BLaER1 (cell line): ENCODE data around the gene FREM2.

Experiments
- H3K27ac ChIP-seq: shearing (Covaris generic); formaldehyde crosslinking; 2 replicates; pipeline ENCODE4 v1.8.1; 2022
- H3K27me3 ChIP-seq: shearing (Covaris generic); formaldehyde crosslinking; 2 replicates; pipeline ENCODE4 v1.8.1; 2022
- H3K36me3 ChIP-seq: shearing (Covaris generic); formaldehyde crosslinking; 2 replicates; pipeline ENCODE4 v1.8.1; 2022
- H3K4me1 ChIP-seq: shearing (Covaris generic); formaldehyde crosslinking; 2 replicates; pipeline ENCODE4 v1.8.1; 2022
- H3K4me2 ChIP-seq: shearing (Covaris generic); formaldehyde crosslinking; 2 replicates; pipeline ENCODE4 v1.8.1; 2022
- H3K4me3 ChIP-seq: shearing (Covaris generic); formaldehyde crosslinking; 2 replicates; pipeline ENCODE4 v1.8.1; 2022
- H3K9ac ChIP-seq: shearing (Covaris generic); formaldehyde crosslinking; 2 replicates; pipeline ENCODE4 v1.8.1; 2022
- H3K9me3 ChIP-seq: shearing (Covaris generic); formaldehyde crosslinking; 2 replicates; pipeline ENCODE4 v1.8.1; 2022
- H4K20me1 ChIP-seq: shearing (Covaris generic); formaldehyde crosslinking; 2 replicates; pipeline ENCODE4 v1.8.1; 2022
- Cebpa-rat ChIP-seq: shearing (Covaris generic); IDR thresholded peaks from 2 replicates; pipeline ENCODE4 v1.8.1; 2022

FREM2 gene

DNA sequence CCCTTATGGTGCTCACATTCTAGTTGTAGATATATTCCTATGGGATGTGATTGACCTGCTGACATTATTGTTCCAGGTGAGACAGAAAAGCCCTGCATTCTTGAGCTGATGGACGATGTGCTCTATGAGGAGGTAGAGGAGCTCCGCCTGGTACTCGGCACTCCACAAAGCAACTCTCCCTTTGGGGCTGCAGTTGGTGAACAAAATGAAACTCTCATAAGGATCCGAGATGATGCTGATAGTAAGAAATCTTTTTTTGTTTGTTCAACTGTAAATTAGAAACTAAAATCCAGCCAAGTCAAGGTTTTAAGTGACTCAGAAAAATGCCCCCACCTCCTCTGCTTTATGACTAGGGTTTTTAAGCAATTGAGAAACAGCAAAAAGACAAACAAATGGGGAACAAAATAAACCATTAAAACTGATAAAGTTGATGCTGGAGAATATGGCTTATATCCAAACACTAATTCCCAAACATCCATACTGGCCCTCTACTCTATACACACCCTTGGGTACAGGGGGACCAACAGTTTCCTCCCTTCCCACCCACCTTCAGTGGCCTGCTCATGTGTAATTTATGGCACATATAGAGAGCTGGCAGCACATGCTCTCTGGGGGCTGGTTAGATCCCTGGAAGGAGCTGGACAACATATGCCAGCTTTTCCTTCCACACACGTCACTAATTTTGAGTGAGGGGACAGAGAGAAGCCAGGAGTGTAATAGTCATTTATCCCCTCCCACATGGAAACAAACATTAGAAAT is 164.2 kb downstream of the FREM2 start:
- Histone ChIP-seq H4K20me1 (no peaks in the 10 kb centered on the region), H3K9me3 (no peaks in the 10 kb centered on the region), H3K36me3 (no peaks in the 10 kb centered on the region), H3K4me2 (no peak overlapping the region), H3K4me1 (no peaks in the 10 kb centered on the region), H3K27me3 (no peaks in the 10 kb centered on the region), H3K4me3 (no peak overlapping the region), H3K9ac (no peak overlapping the region), H3K27ac (no peak overlapping the region)
- TF ChIP-seq Cebpa-rat = no peak

DNA sequence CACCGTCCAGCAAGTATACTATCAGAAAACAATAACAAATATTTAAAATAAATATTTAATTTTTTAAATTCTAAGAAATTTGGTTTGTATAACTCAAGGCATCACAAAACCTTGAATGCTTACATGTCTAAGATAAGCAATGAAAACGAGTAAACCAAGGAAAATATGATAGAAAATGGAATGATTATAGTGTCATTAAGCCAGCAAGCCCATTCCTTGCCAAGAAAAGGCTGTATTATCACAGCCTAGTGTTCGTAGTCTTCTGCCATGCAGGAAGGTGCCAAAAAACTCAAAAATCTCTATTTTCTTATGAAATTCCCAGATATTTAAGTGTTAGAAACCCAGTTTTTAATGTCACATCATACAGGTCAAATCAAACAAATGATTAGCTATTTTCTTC is 167.3 kb downstream of the FREM2 start:
- H3K9ac ChIP-seq = no peak overlapping the region
- no peak for TF ChIP-seq Cebpa-rat
- H3K27me3 ChIP-seq = no peaks in the 10 kb centered on the region
- no peaks in the 10 kb centered on the region for H3K36me3 ChIP-seq
- no peaks in the 10 kb centered on the region for H3K9me3 ChIP-seq
- no peak overlapping the region for H3K4me3 ChIP-seq
- no peaks in the 10 kb centered on the region for H4K20me1 ChIP-seq
- H3K27ac ChIP-seq = no peak overlapping the region
- no peaks in the 10 kb centered on the region for H3K4me1 ChIP-seq
- H3K4me2 ChIP-seq = no peak overlapping the region

DNA sequence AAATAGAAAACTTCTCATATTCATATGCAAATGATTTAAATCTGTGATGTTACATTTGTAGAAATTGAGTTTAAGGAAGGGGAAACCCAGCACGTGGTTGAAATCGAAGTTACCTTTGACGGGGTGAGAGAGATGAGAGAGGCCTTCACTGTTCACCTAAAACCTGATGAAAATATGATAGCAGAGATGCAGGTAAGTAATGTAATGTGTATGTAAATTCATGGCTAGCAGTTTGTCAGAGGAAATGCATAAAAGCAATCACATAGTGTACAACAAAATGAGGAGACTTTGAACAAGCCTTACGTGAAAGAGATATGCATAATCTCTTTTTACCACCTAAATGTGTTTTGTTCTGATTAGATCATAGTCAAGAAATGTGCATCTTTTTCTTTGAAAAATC is 169.2 kb downstream of the FREM2 start:
- H3K27me3 ChIP-seq = no peaks in the 10 kb centered on the region
- no peak for TF ChIP-seq Cebpa-rat

DNA sequence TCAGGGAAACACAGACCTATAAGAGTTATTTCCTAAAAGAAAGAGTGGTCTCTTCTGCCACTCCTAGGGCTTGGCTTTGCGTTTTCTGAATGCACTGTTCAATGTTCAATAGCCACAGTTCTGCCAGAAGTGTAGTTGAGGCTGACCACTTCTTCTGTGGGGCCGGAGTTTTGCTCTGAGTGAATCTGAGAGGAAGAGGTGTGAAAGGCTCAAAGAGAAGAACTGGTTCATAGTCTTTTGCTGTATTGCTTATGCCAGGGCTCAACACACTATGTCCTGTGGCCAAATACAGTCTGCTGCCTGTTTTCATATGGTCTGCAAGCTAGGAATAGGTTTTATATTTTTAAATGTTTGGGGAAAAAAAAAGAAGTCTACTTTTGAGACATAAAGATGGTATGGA is 175.6 kb downstream of the FREM2 start:
- H3K27ac ChIP-seq = no peak overlapping the region
- H3K36me3 ChIP-seq = no peaks in the 10 kb centered on the region
- H3K4me1 ChIP-seq = no peaks in the 10 kb centered on the region
- H3K4me3 ChIP-seq = no peak overlapping the region
- no peaks in the 10 kb centered on the region for H4K20me1 ChIP-seq
- H3K9me3 ChIP-seq = no peaks in the 10 kb centered on the region
- no peak overlapping the region for H3K9ac ChIP-seq
- no peak overlapping the region for H3K4me2 ChIP-seq
- H3K27me3 ChIP-seq = no peaks in the 10 kb centered on the region
- no peak for TF ChIP-seq Cebpa-rat

More for the DNA sequence above, 169.2 kb downstream of the FREM2 start:
- H3K27ac ChIP-seq = no peak overlapping the region
- H3K9ac ChIP-seq = no peak overlapping the region
- no peaks in the 10 kb centered on the region for H3K4me1 ChIP-seq
- H3K4me3 ChIP-seq = no peak overlapping the region
- H4K20me1 ChIP-seq = no peaks in the 10 kb centered on the region
- no peak overlapping the region for H3K4me2 ChIP-seq
- no peaks in the 10 kb centered on the region for H3K36me3 ChIP-seq
- H3K9me3 ChIP-seq = no peaks in the 10 kb centered on the region

DNA sequence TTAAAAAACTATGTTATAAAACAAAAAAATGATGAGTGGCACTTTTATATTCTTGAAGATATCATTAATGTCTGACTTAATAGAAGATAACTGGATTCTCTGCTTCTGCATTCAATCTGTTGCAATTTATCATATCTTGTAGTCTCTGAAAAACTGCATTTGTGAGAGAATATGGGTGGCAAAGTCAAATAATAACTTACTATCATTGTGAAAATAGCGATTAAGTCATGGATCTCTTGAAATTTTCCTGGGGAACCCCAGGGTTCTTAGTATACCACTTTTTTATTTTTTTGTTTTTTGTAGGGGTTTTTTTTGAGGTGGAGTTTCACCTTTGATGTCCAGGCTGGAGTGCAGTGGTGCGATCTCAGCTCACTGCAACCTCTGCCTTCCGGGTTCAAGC is 176.7 kb downstream of the FREM2 start:
- H4K20me1 ChIP-seq = no peaks in the 10 kb centered on the region
- TF ChIP-seq Cebpa-rat = no peak

DNA sequence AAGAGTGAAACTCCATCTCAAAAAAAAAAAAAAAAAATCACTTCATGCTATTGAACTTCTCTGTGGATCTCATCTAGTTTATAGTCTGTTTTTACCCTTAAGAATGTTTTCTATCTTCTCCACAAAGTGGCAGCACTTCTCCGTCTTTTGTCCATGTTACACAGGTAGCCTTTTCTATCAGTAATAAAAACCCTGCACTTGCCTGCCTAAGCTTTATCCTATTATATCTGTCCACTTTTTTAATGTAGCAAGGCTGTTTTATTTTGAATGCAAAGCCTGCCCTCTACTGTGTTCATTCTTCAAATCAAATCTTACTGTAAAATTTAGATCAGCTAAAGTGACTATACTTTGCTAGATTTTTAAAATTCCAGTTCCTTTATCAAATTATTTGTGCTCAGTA is 179.8 kb downstream of the FREM2 start:
- Histone ChIP-seq H3K9me3 (no peaks in the 10 kb centered on the region), H3K36me3 (no peaks in the 10 kb centered on the region), H3K9ac (no peak overlapping the region), H4K20me1 (no peaks in the 10 kb centered on the region), H3K27me3 (no peaks in the 10 kb centered on the region), H3K4me3 (no peak overlapping the region), H3K4me2 (no peak overlapping the region), H3K4me1 (no peaks in the 10 kb centered on the region), H3K27ac (no peak overlapping the region)
- no peak for TF ChIP-seq Cebpa-rat

More for the DNA sequence above, 176.7 kb downstream of the FREM2 start:
- Histone ChIP-seq H3K9ac (no peak overlapping the region), H3K4me1 (no peaks in the 10 kb centered on the region), H3K27me3 (no peaks in the 10 kb centered on the region), H3K36me3 (no peaks in the 10 kb centered on the region), H3K27ac (no peak overlapping the region), H3K4me2 (no peak overlapping the region), H3K9me3 (no peaks in the 10 kb centered on the region), H3K4me3 (no peak overlapping the region)

DNA sequence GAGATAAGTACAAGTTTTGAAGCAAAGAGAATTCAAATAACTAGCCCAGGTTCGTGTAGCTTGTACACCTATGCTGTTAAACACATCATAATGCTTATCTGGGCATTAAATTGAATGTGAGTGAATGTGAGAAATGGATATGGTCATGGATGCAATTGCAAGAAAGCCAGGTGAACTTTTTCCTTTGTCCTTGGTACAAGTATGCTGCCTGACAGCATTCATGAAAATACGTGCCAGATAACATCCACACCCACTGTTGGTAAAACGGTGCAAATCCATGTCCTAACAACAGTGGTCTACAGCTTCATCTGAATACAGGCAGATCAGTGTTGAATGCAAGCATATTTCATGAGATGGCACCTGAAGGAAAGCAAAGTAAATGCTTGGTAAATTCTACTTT is 181.5 kb downstream of the FREM2 start:
- no peak overlapping the region for H3K27ac ChIP-seq

DNA sequence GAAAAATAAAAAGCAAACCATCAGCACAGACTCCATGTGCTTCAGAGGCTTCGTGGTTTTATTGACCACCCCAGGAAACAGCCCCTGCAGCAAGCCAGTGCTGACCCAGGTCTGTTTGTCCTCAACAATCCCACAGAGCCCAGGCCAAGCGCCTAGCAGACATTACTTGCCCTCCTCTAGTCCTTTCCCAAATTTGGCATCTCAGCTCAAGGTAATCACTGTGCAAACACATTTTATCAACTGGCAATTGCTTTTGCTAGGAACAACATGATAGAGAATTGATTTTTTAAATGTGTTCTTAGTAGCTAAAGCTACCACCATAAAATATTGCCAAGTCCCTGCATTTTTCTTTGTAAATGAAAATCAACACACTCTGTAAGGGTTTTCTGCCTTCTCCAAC is 182.0 kb downstream of the FREM2 start:
- TF ChIP-seq Cebpa-rat = no peak
- no peak overlapping the region for H3K9ac ChIP-seq
- H3K36me3 ChIP-seq = no peaks in the 10 kb centered on the region
- H3K4me1 ChIP-seq = no peaks in the 10 kb centered on the region
- H3K4me2 ChIP-seq = no peak overlapping the region
- H3K27me3 ChIP-seq = no peaks in the 10 kb centered on the region
- H3K4me3 ChIP-seq = no peak overlapping the region
- H3K27ac ChIP-seq = no peak overlapping the region
- H4K20me1 ChIP-seq = no peaks in the 10 kb centered on the region
- H3K9me3 ChIP-seq = no peaks in the 10 kb centered on the region

More for the DNA sequence above, 181.5 kb downstream of the FREM2 start:
- Histone ChIP-seq H4K20me1 (no peaks in the 10 kb centered on the region), H3K27me3 (no peaks in the 10 kb centered on the region), H3K4me3 (no peak overlapping the region), H3K9me3 (no peaks in the 10 kb centered on the region), H3K4me1 (no peaks in the 10 kb centered on the region), H3K36me3 (no peaks in the 10 kb centered on the region), H3K4me2 (no peak overlapping the region), H3K9ac (no peak overlapping the region)
- no peak for TF ChIP-seq Cebpa-rat

DNA sequence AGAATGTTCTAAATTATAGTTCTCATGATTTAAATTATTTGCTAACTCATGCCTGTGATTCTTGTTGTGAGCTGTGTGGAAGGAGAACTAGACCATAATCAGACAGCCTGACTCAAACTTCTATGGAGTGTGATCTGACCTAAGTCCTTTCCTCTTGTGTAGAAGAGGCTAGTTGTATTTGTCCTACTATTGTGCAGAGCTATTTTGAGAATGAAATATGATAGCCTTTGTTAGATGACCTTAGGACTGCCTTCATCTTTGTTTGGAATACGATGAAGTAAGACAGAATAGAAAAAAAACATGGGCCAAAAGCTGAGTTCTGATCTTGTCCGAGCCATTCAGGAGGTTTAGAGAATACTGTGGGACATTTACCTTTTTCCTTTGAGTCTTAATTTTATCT is 184.4 kb downstream of the FREM2 start:
- Histone ChIP-seq H3K9me3 (no peaks in the 10 kb centered on the region), H3K27me3 (no peaks in the 10 kb centered on the region), H3K4me3 (no peak overlapping the region), H3K27ac (no peak overlapping the region), H3K36me3 (no peaks in the 10 kb centered on the region), H3K9ac (no peak overlapping the region), H4K20me1 (no peaks in the 10 kb centered on the region), H3K4me1 (no peaks in the 10 kb centered on the region), H3K4me2 (no peak overlapping the region)
- no peak for TF ChIP-seq Cebpa-rat

DNA sequence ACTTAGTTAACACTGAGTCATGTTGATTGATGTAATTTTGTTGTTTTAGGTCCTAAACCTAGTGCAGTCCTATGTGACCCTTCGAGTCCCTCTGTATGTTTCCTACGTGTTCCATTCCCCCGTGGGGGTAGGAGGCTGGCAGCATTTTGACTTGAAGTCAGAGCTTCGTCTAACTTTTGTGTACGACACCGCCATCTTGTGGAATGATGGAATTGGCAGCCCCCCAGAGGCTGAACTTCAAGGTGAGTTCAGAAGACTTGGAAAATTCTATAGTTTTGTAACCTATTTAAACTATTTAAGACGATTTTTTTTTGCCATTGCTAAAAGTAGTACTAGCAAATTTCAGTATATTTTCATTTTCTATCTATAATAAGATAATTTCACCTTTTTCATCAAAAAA is 185.8 kb downstream of the FREM2 start:
- Histone ChIP-seq H3K4me1 (no peaks in the 10 kb centered on the region), H3K9me3 (no peaks in the 10 kb centered on the region), H3K9ac (no peak overlapping the region), H3K27me3 (no peaks in the 10 kb centered on the region), H3K27ac (no peak overlapping the region), H3K4me3 (no peak overlapping the region), H3K36me3 (no peaks in the 10 kb centered on the region), H4K20me1 (no peaks in the 10 kb centered on the region), H3K4me2 (no peak overlapping the region)
- no peak for TF ChIP-seq Cebpa-rat
